SH-SY5Y (cell line): ENCODE results near the gene ZBTB7C.

Source experiments
- GATA2 ChIP-seq: IDR thresholded peaks from 2 replicates; pipeline ENCODE4 v1.6.1; 2011; ENCODE audit warnings: mild to moderate bottlenecking, low read depth, low read length
- GATA3 ChIP-seq: IDR thresholded peaks from 2 replicates; pipeline ENCODE4 v1.6.1; 2011; ENCODE audit warnings: low read depth, mild to moderate bottlenecking, low read length, moderate library complexity

- TF ChIP-seq GATA3 = no peak
- no peak for TF ChIP-seq GATA2
These were observed 309.0 kb downstream of the ZBTB7C start for GRCh38 chr18:48100165-48100575.
